HG03442 (cell line): ENCODE data around the gene TBC1D3D.
"Not testable (repeated sequence)": the region's sequence is repeated elsewhere in the genome, so short reads cannot be mapped to it uniquely, and the experiment has no call there.

Experiments
- ATAC-seq: cut with Tn5 transposase; IDR thresholded peaks from one replicate; pipeline ENCODE4 v1.9.1; 2021; ENCODE audit warnings: mild to moderate bottlenecking, moderate library complexity; ENCODE audit not compliant: unreplicated experiment

TBC1D3D gene

GRCh38 chr17:38003676-38004075 is at the start of gene TBC1D3D:
TBC1D3D (plus strand) TSS chr17:38003976; CDS start chr17:38005561, 1,585 bp downstream.
- ATAC-seq, result not testable (repeated sequence)

GRCh38 chr17:37988960-37989359 is 14.8 kb upstream of the TBC1D3D start, which contains the start of gene TBC1D3L:
TBC1D3L (minus strand) TSS chr17:37989060; CDS start chr17:37987520, 1,540 bp downstream.
- ATAC-seq, result not testable (repeated sequence)
